Stimulated activated naive CD8-positive, alpha-beta T cell treated with anti-CD3 and anti-CD28 coated beads, Interleukin-15, amount 100 ng/mL, for 72 hours (primary cell): Measurements from ENCODE around the gene TICAM2.

ENCODE experiments used
- ATAC-seq: fragments of 150-1000 bp; cut with Tn5 transposase; 2 replicates; pipeline ENCODE4 v1.10.0; 2021; ENCODE audit warnings: mild to moderate bottlenecking, moderate library complexity
- DNase-seq, 2 donors: peaks; one replicate each; pipeline ENCODE4 v3.0.0; 2021 to 2022
- H3K27ac Mint-ChIP-seq, 2 donors: one replicate each; pipeline ENCODE4 v1.8.0; 2022; ENCODE audit warnings: mild to moderate bottlenecking in 2 of 2, mixed read lengths in 2 of 2, moderate library complexity in 2 of 2
- H3K27me3 Mint-ChIP-seq: one replicate; pipeline ENCODE4 v1.8.0; 2022; ENCODE audit warnings: mixed read lengths
- H3K4me1 Mint-ChIP-seq: one replicate; pipeline ENCODE4 v1.8.0; 2022; ENCODE audit warnings: mild to moderate bottlenecking, mixed read lengths
- H3K4me3 Mint-ChIP-seq, 2 donors: one replicate each; pipeline ENCODE4 v1.8.0; 2022; ENCODE audit warnings: mild to moderate bottlenecking in 2 of 2, mixed read lengths in 2 of 2, moderate library complexity in 1 of 2
- H3K9me3 Mint-ChIP-seq, 2 donors: one replicate each; pipeline ENCODE4 v1.8.0; 2022; ENCODE audit warnings: mixed read lengths in 2 of 2

The TICAM2 gene

DNA sequence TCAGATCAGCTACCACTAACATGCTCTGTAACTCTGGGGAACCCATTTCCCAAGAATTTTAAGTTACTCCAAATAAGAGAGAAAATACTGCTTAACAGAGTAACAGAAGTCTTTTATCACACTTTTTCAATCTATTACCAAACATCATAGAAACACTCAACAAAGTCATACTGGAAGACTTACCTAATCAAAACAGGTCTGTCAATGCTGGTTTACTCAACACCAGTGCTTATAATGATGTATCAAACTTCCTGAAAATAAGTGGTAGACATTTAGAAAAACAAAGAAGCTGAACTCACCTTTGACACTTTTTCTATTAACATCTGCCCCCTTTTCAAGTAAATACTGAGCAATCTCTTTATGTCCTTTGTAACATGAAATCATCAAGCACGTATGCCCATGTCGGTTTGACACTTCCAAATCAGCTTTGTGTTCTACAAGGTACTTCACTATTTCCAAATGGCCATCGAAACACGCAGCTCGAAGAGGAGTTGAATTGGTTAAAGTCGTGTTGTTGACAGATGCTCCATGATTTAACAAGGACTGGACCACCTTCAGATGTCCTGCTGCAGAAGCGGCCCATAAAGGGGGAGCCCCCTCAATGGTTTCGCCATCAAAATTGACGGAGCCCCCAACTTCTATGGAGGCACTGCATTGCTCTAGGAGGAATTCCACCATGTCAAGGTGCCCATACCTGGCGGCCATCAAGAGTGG is 59.5 kb downstream of the TICAM2 start:
- Mint-ChIP-seq H3K4me3 (peak overlapping the region; percentile 91 to 99), H3K4me1 (peaks cover 66% of the 10 kb centered on the region), H3K27me3 (no peaks in the 10 kb centered on the region), H3K27ac (peak overlapping the region in 1 of 2 donors; percentile 85), H3K9me3 (peaks cover 5 to 7% of the 10 kb centered on the region in 2 donors)
- DNase-seq (no peak), ATAC-seq (no peak)

DNA sequence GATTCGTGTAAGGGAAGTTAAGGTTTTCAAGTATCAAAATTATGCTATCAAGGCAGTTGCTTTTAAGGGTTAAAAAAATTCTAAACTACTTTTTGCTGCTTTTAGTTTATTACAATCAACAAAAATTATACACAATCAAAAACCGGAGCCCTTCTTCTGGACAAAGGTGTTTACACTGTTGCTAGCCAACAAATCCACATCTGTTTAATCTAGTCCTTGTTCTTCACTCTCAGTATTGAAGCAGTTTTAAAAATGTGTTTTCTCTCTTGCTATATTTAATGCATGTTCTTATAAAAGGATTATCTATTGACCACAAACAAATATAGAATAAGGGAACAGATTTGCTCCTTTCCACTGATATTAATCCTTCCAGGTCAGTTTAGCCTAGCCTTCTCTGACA is 60.2 kb downstream of the TICAM2 start:
- H3K4me3 Mint-ChIP-seq: peak overlapping the region; percentile 91 to 99
- H3K4me1 Mint-ChIP-seq: peaks cover 66% of the 10 kb centered on the region
- DNase-seq (no peak), ATAC-seq (no peak)
- H3K27ac Mint-ChIP-seq: peak overlapping the region in 1 of 2 donors; percentile 85
- no peaks in the 10 kb centered on the region for H3K27me3 Mint-ChIP-seq
- peaks cover 5 to 7% of the 10 kb centered on the region in 2 donors for H3K9me3 Mint-ChIP-seq

DNA sequence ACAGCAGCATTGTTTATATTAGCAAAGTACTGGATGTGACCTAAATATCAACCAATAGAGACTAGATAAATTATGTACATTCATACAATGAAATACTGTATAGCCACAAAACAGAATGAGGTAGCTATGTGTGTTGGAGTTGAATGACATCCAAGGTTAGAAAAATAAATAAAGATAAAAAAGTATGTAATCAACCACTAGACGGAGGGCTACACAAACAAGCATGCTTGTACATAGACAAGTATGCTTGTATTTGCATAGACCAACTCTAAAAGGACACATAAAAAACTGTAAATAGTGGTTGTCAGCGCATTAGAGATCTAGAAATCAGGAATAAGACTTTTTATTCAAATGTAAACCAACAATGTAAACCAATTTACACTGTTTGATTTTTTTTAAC is 60.7 kb downstream of the TICAM2 start:
- H3K4me1 Mint-ChIP-seq: peaks cover 67% of the 10 kb centered on the region
- peak overlapping the region; percentile 25 to 48 for H3K27ac Mint-ChIP-seq
- no peak for ATAC-seq

DNA sequence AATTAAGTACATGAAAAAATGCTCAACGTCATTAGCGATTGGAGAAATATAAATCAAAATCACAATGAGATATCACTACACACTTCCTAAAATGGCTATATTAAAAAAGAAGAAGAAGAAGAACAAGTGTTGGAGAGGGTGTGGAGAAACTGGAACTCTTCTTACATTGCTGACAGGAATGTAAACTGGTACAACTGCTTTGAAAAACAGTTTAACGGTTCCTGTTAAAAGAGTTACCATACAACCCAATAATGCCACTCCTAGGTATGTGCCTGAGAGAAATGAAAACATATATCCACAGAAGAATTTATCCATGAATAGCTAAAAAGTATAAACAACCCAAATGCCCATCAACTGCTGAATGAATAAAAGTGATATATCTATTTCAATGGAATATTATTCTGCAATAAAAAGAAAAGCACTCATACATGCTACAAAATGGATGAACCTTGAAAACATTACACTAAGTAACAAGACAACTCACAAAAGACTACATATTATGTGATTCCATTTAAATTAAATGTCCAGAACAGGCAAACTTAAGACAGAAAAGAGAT is 66.7 kb downstream of the TICAM2 start:
- no peaks in the 10 kb centered on the region for H3K9me3 Mint-ChIP-seq
- H3K27me3 Mint-ChIP-seq: no peaks in the 10 kb centered on the region
- no peak for ATAC-seq
- peaks cover 70% of the 10 kb centered on the region for H3K4me1 Mint-ChIP-seq
- H3K4me3 Mint-ChIP-seq: no peak overlapping the region
- no peak overlapping the region for H3K27ac Mint-ChIP-seq
- no peak for DNase-seq

More for the DNA sequence above, 60.7 kb downstream of the TICAM2 start:
- Mint-ChIP-seq H3K9me3 (peaks cover 5 to 7% of the 10 kb centered on the region in 2 donors), H3K27me3 (no peaks in the 10 kb centered on the region), H3K4me3 (peak overlapping the region; percentile 91 to 99)
- no peak for DNase-seq

DNA sequence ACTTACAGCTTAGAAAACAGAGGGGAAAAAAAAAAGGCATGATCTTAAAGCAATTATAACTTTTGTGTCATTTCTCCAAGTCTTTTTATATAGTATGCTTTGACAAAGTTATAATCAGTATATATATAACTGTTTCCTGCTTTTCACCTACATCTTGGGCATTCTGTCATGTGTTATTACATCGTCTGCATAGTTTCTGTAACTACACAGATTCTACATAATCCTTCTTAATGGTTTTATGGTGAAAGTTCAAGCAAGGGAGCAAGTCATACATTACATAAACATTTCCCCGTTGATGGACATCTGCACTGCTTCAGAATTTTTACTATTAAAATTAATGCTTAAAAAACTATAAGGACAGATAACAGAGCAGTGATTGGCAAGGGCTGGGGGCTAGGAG is 69.8 kb downstream of the TICAM2 start:
- DNase-seq (no peak), ATAC-seq (no peak)
- Mint-ChIP-seq H3K27ac (no peak overlapping the region), H3K27me3 (no peaks in the 10 kb centered on the region), H3K4me3 (no peak overlapping the region), H3K9me3 (no peaks in the 10 kb centered on the region), H3K4me1 (peaks cover 55% of the 10 kb centered on the region)

DNA sequence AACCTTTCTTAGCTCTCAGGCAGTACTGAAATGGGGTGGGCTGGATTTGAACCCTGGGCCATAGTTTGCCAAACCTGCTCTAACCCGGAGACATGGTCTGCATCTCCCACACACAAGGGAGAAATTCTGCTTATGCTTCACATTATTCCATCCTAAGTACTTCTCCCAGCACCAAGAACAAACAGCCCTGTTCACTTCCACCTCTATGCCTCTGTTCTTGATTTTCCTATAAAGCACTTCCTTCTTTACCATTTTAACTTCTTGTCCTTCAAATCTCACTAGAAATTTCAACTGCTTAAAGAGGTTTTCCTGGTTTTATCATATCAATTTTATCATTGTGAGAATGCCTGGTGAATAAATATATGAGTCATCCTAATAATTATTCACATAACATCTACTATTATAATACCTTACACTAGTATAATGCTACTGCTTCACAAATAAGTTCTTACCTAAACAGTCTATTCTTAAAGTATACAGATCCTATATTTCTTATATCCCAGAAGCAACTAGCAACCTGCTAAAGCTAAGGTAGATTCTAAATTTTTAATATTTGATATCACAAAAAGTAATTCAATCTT is 70.4 kb downstream of the TICAM2 start:
- no peak for DNase-seq
- Mint-ChIP-seq H3K4me1 (peaks cover 55% of the 10 kb centered on the region), H3K27ac (no peak overlapping the region), H3K4me3 (no peak overlapping the region), H3K27me3 (no peaks in the 10 kb centered on the region), H3K9me3 (no peaks in the 10 kb centered on the region)
- ATAC-seq: no peak

DNA sequence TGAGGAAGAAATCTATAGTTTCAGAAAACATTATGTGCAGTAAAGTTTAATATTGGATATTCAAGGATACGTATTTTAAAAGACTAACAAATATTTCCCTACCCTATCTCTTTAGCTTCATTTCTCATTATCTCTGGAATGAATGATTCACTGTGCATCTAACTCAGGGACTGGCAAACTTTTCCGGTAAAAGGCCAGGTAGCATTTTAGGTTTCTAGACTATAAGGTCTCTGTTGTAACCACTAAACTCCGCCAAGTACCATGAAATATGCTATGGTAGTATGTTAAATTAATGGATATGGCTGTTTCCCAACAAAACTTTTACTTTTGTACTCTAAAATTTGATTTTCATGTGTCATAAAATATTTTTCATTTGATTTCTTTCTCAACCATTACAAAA is 70.9 kb downstream of the TICAM2 start:
- no peak overlapping the region for H3K4me3 Mint-ChIP-seq

DNA sequence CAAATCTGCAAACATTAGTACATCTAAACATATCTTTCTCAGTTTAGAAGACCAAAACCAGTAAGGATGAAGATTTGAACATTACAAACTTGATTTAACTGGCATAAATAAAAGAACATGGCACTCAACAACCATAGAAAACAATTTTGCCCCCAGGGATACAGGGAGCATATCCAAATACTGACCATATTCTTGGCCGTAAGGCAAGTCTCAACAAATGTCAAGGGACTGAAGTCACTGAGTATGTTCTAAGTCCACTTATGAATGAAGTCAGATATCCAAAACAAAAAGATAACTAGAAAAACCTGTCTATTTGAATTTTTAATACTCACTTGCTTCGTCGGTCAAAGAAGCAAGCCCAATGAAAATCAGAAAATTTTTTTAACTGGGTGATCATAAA is 71.9 kb downstream of the TICAM2 start:
- no peak for ATAC-seq
- H3K4me3 Mint-ChIP-seq: no peak overlapping the region
- H3K27ac Mint-ChIP-seq: no peak overlapping the region
- no peak for DNase-seq
- peaks cover 42% of the 10 kb centered on the region for H3K4me1 Mint-ChIP-seq
- no peaks in the 10 kb centered on the region for H3K27me3 Mint-ChIP-seq
- H3K9me3 Mint-ChIP-seq: no peaks in the 10 kb centered on the region

More for the DNA sequence above, 70.9 kb downstream of the TICAM2 start:
- DNase-seq: no peak
- no peak for ATAC-seq
- H3K4me1 Mint-ChIP-seq: peaks cover 52% of the 10 kb centered on the region
- H3K27me3 Mint-ChIP-seq: no peaks in the 10 kb centered on the region
- no peak overlapping the region for H3K27ac Mint-ChIP-seq
- no peaks in the 10 kb centered on the region for H3K9me3 Mint-ChIP-seq
